Neuronal stem cell (in vitro differentiated cells): ENCODE results near the gene TVP23A.

Experiments
- DNase-seq: peaks from one replicate; pipeline ENCODE4 v3.0.0-alpha.2; 2013; ENCODE audit warnings: low spot score
- H2AFZ ChIP-seq: one replicate; pipeline ENCODE4 v1.6.1; 2013; ENCODE audit warnings: mild to moderate bottlenecking, low read length, inconsistent platforms
- H2AK5ac ChIP-seq: 2 replicates; pipeline ENCODE4 v1.6.1; 2013; ENCODE audit warnings: low read depth, mild to moderate bottlenecking, inconsistent platforms, low read length, moderate library complexity, mixed read lengths
- H2BK120ac ChIP-seq: 2 replicates; pipeline ENCODE4 v1.6.1; 2013; ENCODE audit warnings: low read depth, mild to moderate bottlenecking, inconsistent platforms, low read length, moderate library complexity, mixed read lengths
- H2BK12ac ChIP-seq: one replicate; pipeline ENCODE4 v1.6.1; 2013; ENCODE audit warnings: low read length, inconsistent platforms
- H2BK15ac ChIP-seq: 2 replicates; pipeline ENCODE4 v1.6.1; 2013; ENCODE audit warnings: mild to moderate bottlenecking, low read length, inconsistent platforms, mixed read lengths
- H2BK5ac ChIP-seq: one replicate; pipeline ENCODE4 v1.6.1; 2013; ENCODE audit warnings: inconsistent platforms, mild to moderate bottlenecking, low read length, moderate library complexity
- H3K14ac ChIP-seq: one replicate; pipeline ENCODE4 v1.6.1; 2013; ENCODE audit warnings: low read length, inconsistent platforms
- H3K18ac ChIP-seq: 2 replicates; pipeline ENCODE4 v1.6.1; 2013; ENCODE audit warnings: low read length, inconsistent platforms
- H3K23ac ChIP-seq: 2 replicates; pipeline ENCODE4 v1.6.1; 2013; ENCODE audit warnings: low read depth, mild to moderate bottlenecking, mixed read lengths, low read length, inconsistent platforms; ENCODE audit not compliant: poor library complexity
- H3K27ac ChIP-seq: replicated peaks from 3 replicates; pipeline ENCODE4 v1.5.1; 2013; ENCODE audit warnings: low read length, inconsistent platforms
- H3K27me3 ChIP-seq, 3 experiments: 2 replicates each; pipeline ENCODE4 v1.6.1; 2013; ENCODE audit warnings: low read length in 3 of 3, mild to moderate bottlenecking in 2 of 3, inconsistent platforms in 1 of 3, low read depth in 1 of 3, mixed read lengths in 1 of 3, moderate library complexity in 1 of 3; ENCODE audit not compliant: control insufficient read depth in 3 of 3, insufficient read depth in 3 of 3
- H3K36me3 ChIP-seq, 2 donors: replicated peaks in 1 of 2; 2 replicates each; pipeline ENCODE4 v1.6.1; 2013; ENCODE audit warnings: low read length in 2 of 2; ENCODE audit not compliant: control insufficient read depth in 2 of 2, insufficient read depth in 2 of 2
- H3K4ac ChIP-seq: 2 replicates; pipeline ENCODE4 v1.6.1; 2013; ENCODE audit warnings: inconsistent platforms, mild to moderate bottlenecking, low read length, moderate library complexity
- H3K4me1 ChIP-seq, 2 donors: 1 replicate in 1 of 2; 2 replicates in 1 of 2; pipeline ENCODE4 v1.6.1; 2013; ENCODE audit warnings: low read length in 2 of 2, low read depth in 1 of 2; ENCODE audit not compliant: control insufficient read depth in 2 of 2, insufficient read depth in 1 of 2
- H3K4me2 ChIP-seq: one replicate; pipeline ENCODE4 v1.6.1; 2013; ENCODE audit warnings: mild to moderate bottlenecking, low read length, inconsistent platforms; ENCODE audit not compliant: insufficient read depth, poor library complexity, severe bottlenecking
- H3K4me3 ChIP-seq, 2 donors: 2 replicates each; pipeline ENCODE4 v1.5.1; 2013; ENCODE audit warnings: low read length in 2 of 2, mild to moderate bottlenecking in 2 of 2, inconsistent platforms in 1 of 2, moderate library complexity in 1 of 2
- H3K79me1 ChIP-seq: one replicate; pipeline ENCODE4 v1.6.1; 2013; ENCODE audit warnings: low read depth, mild to moderate bottlenecking, inconsistent platforms, low read length, moderate library complexity
- H3K9ac ChIP-seq: one replicate; pipeline ENCODE4 v1.6.1; 2013; ENCODE audit warnings: mild to moderate bottlenecking, low read depth, low read length, inconsistent platforms; ENCODE audit not compliant: poor library complexity
- H3K9me3 ChIP-seq, 2 donors: replicated peaks in 1 of 2; 2 replicates each; pipeline versions ENCODE3 to v1.6.1; 2013; ENCODE audit warnings: low read length in 2 of 2, mild to moderate bottlenecking in 2 of 2, inconsistent platforms in 1 of 2, low read depth in 1 of 2, mixed read lengths in 1 of 2, moderate library complexity in 1 of 2; ENCODE audit not compliant: control insufficient read depth in 2 of 2, insufficient read depth in 1 of 2
- H4K8ac ChIP-seq: one replicate; pipeline ENCODE4 v1.6.1; 2013; ENCODE audit warnings: low read depth, mild to moderate bottlenecking, inconsistent platforms, low read length, moderate library complexity
- H4K91ac ChIP-seq: one replicate; pipeline ENCODE4 v1.6.1; 2013; ENCODE audit warnings: low read length, low read depth, mild to moderate bottlenecking, inconsistent platforms; ENCODE audit not compliant: poor library complexity
- WGBS, 2 donors: extraction: QIAGEN DNeasy Blood & Tissue Kit; methylation state at CpG; one replicate each; pipeline ENCODE4 v1.1.7; 2013; ENCODE audit warnings: missing lambda C conversion rate in 2 of 2, mixed read lengths in 1 of 2; ENCODE audit not compliant: insufficient read length in 2 of 2, insufficient replicate concordance in 1 of 2; ENCODE audit errors: extremely low coverage in 2 of 2; 5-methylcytosine and 5-hydroxymethylcytosine counted together

The TVP23A gene

DNA sequence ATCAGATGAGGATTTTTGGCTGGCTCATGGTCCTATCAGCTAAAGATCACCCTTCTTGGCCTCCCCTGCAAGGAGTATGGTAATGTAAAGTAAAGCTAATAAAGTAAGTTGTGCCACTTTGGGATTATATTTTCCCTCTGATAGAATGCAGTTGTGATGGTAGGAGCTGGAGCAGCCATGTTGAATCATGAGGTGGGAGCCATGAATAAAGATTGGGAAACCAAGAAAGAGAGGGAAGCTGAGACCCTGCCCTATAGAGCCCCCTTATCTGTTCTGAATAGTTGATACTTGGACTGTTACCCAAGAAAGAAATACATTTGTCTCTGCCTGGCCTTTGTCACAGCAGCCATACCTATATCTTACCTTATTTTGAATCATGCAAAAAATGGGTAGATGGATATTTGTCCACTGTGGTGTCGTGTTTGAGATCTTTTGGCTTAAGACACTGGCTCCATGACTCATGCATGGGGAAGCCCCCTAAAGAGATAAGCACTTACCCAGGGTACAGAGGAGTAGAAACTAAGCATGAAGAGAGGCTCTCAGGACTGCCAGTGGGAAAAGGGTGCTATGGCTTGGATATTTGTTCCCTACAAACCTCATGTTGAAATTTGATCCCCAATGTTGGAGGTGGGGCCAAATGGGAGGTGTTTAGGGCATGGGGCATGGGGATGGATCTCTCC is 17.7 kb upstream of the TVP23A start:
- no peak overlapping the region for H3K27ac ChIP-seq
- no peak overlapping the region for H3K14ac ChIP-seq
- no peak overlapping the region for H2AK5ac ChIP-seq
- no peak for DNase-seq
- H3K4me3 ChIP-seq: no peak overlapping the region
- H3K9me3 ChIP-seq: no peaks in the 10 kb centered on the region
- H3K18ac ChIP-seq: no peak overlapping the region
- H3K4ac ChIP-seq: no peak overlapping the region
- no peak overlapping the region for H3K9ac ChIP-seq
- no peak overlapping the region for H2BK5ac ChIP-seq
- no peak overlapping the region for H4K91ac ChIP-seq
- H2BK120ac ChIP-seq: no peak overlapping the region
- no peak overlapping the region for H2BK12ac ChIP-seq
- H3K36me3 ChIP-seq: no peaks in the 10 kb centered on the region
- no peak overlapping the region for H3K4me2 ChIP-seq
- no peak overlapping the region for H2AFZ ChIP-seq
- H2BK15ac ChIP-seq: no peak overlapping the region
- no peak overlapping the region for H3K23ac ChIP-seq
- no peaks in the 10 kb centered on the region for H3K79me1 ChIP-seq
- peaks cover 0 to 31% (median 0%) of the 10 kb centered on the region in 3 experiments for H3K27me3 ChIP-seq
- no peak overlapping the region for H4K8ac ChIP-seq
- H3K4me1 ChIP-seq: peaks cover 0 to 2% of the 10 kb centered on the region in 2 donors
- no CpG with 5 or more reads among the region's 1 CpG for WGBS, 2 donors

DNA sequence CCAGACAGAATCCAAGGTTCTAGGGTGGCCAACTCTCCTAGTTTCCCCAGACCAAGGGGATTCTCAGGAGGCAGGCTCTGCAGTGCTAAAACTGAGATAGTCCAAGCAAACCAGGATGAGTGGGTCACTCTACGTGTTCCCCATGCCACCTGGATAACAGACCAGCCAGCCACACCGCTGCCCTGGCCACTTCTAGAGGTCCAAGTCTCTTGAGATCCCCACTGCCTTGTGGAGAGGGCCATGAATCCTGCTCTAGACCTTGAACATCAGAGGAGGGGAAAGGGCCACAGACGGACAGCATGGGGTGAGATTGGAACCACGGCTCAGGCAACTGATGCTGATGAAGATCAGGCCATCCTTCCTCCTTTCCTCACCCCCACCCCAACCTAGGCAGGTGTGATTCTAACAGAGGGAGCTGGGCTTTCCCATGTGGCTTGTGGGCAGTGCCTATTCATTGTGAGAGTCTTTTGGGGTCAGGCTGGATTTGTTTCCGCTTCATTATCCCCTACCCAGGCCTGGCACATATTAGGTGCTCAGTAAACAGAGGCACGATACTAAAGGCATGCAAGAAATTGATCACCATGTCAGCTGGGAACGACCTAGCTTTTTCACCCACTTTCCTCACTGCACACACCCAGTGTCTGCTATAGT is 16.8 kb upstream of the TVP23A start:
- Histone ChIP-seq H3K79me1 (no peaks in the 10 kb centered on the region), H3K4me3 (no peak overlapping the region), H2BK120ac (no peak overlapping the region), H3K9me3 (no peaks in the 10 kb centered on the region), H4K91ac (peak overlapping the region; percentile 66), H2AK5ac (peak overlapping the region; percentile 25), H3K4ac (peak overlapping the region; percentile 14), H3K9ac (no peak overlapping the region), H3K36me3 (no peaks in the 10 kb centered on the region), H2BK15ac (no peak overlapping the region), H3K4me2 (no peak overlapping the region), H3K23ac (no peak overlapping the region), H4K8ac (peak overlapping the region; percentile 4), H2BK5ac (no peak overlapping the region), H3K27ac (no peak overlapping the region), H2AFZ (no peak overlapping the region), H3K14ac (no peak overlapping the region), H2BK12ac (no peak overlapping the region), H3K4me1 (peaks cover 0 to 2% of the 10 kb centered on the region in 2 donors), H3K27me3 (peaks cover 0 to 23% (median 0%) of the 10 kb centered on the region in 3 experiments), H3K18ac (peak overlapping the region; percentile 41)
- WGBS, 2 donors: no CpG with 5 or more reads among the region's 7 CpGs
- DNase-seq: no peak

- no peak overlapping the region for H3K4ac ChIP-seq
- WGBS, 2 donors: no CpG with 5 or more reads among the region's 1 CpG
- no peak for DNase-seq
Observed at GRCh38 chr16:10834766-10835165, 16.2 kb upstream of the TVP23A start.

GRCh38 chr16:10834130-10834529 is 15.5 kb upstream of the TVP23A start:
- no peak overlapping the region for H4K91ac ChIP-seq
- WGBS, 2 donors: no CpG with 5 or more reads among the region's 10 CpGs
- no peak overlapping the region for H2BK120ac ChIP-seq
- H3K36me3 ChIP-seq: no peaks in the 10 kb centered on the region
- H3K4me1 ChIP-seq: peaks cover 0 to 2% of the 10 kb centered on the region in 2 donors
- H2AFZ ChIP-seq: no peak overlapping the region
- no peak overlapping the region for H3K14ac ChIP-seq
- no peak overlapping the region for H3K27ac ChIP-seq
- peak overlapping the region; percentile 72 for H3K18ac ChIP-seq
- no peak overlapping the region for H3K4ac ChIP-seq
- H3K4me3 ChIP-seq: peak overlapping the region in 1 of 2 donors; percentile 36
- H3K4me2 ChIP-seq: no peak overlapping the region
- no peak overlapping the region for H4K8ac ChIP-seq
- H2AK5ac ChIP-seq: no peak overlapping the region
- H2BK5ac ChIP-seq: no peak overlapping the region
- no peak overlapping the region for H2BK12ac ChIP-seq
- DNase-seq: no peak
- H3K27me3 ChIP-seq: peaks cover 0 to 20% (median 0%) of the 10 kb centered on the region in 3 experiments
- H3K9me3 ChIP-seq: no peaks in the 10 kb centered on the region
- no peak overlapping the region for H2BK15ac ChIP-seq
- H3K9ac ChIP-seq: no peak overlapping the region
- no peak overlapping the region for H3K23ac ChIP-seq
- no peaks in the 10 kb centered on the region for H3K79me1 ChIP-seq

More at GRCh38 chr16:10834766-10835165, 16.2 kb upstream of the TVP23A start:
- Histone ChIP-seq H3K23ac (no peak overlapping the region), H2BK12ac (no peak overlapping the region), H4K8ac (no peak overlapping the region), H3K79me1 (no peaks in the 10 kb centered on the region), H3K9me3 (no peaks in the 10 kb centered on the region), H3K4me3 (no peak overlapping the region), H3K4me2 (no peak overlapping the region), H3K9ac (no peak overlapping the region), H3K14ac (no peak overlapping the region), H2AK5ac (no peak overlapping the region), H3K36me3 (no peaks in the 10 kb centered on the region), H2BK15ac (no peak overlapping the region), H3K27me3 (peaks cover 0 to 18% (median 0%) of the 10 kb centered on the region in 3 experiments), H2AFZ (no peak overlapping the region), H3K18ac (no peak overlapping the region), H2BK5ac (no peak overlapping the region), H3K27ac (no peak overlapping the region), H3K4me1 (peaks cover 0 to 2% of the 10 kb centered on the region in 2 donors), H2BK120ac (no peak overlapping the region), H4K91ac (no peak overlapping the region)
